ENCODE data around the gene TCP11X1.
"Not testable (repeated sequence)": the region's sequence is repeated elsewhere in the genome, so short reads cannot be mapped to it uniquely, and the experiment has no call there.

Gene TCP11X1

DNA sequence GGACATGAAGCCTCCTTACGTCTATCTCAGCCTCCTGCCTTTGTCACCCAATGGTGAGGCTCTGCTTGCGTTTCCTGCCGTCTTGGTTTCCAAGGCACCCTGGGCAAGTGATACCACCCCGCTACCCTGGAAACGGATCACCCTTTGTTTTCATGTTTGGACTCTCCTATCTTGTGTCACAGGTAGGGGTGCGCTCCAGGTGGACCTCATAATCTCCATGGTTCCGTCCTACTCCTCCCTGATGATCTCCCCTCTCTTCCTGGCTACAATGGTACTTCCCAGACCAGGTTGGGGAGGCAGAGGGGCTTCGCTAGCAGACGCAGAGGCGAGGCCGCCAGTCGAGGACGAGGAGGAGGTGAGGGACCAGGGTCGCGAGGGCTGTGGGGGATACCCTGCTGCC lies at the start of gene TCP11X1:
Gene TCP11X1 (plus strand): TSS at position 316 of the 400 bp plus-strand sequence.
- DNase-seq, result not testable (repeated sequence)

DNA sequence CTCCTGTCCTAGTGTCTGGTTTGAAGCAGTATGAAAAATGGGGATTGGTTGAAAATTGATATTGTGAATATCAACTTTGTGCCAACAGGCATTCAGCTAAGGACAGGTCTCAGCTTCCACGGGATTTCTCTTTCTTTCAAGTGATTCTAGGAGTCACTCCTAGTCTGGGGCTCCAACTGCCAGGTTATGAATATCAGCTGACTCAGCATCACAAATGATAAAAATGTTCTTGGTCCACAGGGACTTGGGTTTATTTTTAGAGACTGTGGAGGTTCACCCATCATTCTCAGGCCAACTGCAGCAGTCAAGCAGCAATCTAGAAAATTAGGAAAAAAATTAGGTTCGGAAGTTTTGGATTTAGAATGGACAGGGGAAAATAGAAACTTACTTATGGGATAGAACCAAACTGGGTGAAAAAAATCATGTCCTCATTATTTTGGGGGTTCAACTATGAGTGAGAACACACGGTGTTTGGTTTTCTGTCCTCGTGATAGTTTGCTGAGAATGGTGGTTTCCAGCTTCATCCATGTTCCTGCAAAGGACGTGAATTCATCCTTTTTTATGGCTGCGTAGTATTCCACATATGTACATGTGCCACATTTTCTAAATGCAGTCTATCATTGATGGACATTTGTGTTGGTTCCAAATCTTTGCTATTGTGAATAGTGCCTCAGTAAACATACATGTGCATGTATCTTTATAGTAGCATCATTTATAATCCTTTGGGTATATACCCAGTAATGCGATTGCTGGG lies 29.0 kb upstream of the TCP11X1 start:
- DNase-seq, result no peak

DNA sequence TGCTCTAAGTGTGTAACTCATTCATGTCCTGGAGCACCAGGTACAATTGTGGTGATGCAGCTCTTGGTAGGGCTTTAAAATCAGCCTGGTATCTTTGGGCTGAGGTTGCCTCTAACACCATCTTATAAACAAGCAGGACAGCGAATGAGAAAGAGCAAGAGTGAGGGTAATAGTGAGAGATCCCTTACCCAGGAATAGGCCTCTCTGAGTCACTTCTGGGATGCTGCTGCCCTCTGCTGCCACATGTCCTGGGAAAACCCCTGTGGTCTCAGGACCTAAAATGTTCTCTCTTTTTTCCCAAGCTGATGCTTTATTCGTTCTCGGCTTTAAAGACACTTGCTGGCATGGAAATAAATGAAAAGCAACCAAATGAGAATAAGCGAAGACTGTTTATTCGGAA lies 7.2 kb upstream of the TCP11X1 start:
- not testable (repeated sequence) for DNase-seq

DNA sequence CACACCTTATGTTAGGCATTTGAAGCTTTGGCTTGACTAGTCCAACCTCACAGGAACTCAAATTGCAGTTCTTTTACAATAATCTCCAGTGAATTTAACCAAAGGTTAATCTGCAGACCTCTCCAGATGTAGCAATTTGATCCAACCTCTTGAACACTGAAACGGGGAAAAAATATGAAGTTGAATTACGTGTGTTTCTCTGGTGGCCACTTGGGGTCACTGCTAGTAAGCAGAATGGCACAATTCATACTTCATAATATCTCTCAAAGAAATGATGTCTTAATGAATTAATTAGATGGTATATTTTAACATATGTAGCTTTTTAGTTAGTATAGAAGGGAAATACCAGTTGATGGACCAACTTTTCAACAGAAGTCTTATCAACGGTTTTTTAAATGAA lies 1.4 kb downstream of the TCP11X1 start:
- DNase-seq, result not testable (repeated sequence)

DNA sequence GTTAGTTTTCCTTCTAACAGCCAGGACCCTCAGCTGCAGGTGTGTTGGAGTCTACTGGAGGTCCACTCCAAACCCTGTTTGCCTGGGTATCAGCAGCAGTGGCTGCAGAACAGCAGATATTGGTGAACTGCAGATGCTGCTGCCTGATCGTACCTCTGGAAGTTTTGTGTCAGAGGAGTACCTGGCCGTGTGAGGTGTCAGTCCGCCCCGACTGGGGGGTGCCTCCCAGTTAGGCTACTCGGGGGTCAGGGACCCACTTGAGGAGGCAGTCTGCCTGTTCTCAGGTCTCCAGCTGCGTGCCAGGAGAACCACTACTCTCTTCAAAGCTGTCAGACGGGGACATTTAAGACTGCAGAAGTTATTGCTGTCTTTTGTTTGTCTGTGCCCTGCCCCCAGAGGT lies 20.6 kb downstream of the TCP11X1 start:
- DNase-seq, result not testable (repeated sequence)

DNA sequence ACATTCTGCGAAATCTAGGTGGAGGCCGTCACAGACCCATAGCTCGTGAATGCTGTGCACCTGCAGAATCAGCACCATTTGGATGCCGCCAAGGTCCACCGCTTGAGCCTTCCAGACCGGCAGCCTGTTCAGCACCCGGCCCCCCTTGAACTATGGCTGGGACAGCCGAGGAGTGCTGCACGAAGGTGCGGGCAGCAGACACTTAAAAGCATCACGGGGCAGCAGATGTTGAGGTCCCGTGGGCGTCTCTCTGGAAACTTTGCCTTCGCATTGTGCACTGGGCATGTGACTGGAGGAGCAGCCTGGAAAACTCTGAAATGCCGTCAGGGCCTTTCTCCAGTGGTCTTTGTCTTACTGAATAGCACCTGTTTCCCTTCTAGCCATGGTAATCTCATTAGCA lies 25.2 kb downstream of the TCP11X1 start:
- not testable (repeated sequence) for DNase-seq

DNA sequence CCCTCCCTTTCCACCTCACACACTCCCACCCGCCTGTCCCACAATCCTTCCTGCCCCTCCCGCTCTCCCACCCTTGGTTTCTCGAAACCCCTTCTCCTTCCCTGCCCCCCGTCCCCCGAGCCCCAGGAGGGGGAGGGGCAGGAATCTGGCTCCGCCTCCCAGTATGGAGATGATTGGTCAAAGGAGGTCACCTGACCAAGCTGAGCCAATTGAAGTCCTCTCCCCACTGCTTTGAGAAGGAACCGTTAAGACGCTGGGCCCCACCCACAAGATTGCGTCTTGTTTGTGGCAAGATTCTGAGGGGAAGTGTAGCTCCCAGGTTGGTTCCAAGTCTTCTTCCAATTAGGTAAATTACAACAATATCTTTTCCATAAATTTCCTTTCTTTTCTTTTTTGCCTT lies 31.8 kb downstream of the TCP11X1 start, which contains the start of gene NXF2:
Gene NXF2 (plus strand): TSS at position 275 of the 400 bp plus-strand sequence. CDS start 59,912 bp downstream, outside the sequence.
- DNase-seq, result not testable (repeated sequence)

DNA sequence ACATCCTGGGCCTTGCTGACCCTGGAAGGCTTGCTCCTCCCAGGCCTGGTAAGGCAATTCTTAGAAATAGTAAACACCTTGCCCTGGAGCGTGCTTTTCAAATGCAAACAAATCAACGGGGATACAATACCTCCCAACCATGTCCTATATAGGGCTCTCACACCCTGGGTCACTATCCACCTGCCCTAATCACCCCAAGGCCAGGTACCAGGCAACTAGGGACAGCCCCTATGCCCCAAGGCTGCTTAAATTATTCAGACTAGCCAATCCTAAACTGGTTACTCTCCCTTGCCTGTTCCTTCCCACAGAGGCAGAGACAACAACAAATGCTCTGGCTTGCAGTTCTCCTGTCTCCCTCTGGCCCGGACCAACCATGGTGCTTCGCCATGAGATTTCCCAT lies 57.1 kb downstream of the TCP11X1 start:
- not testable (repeated sequence) for DNase-seq

Data from activated effector memory CD4-positive, alpha-beta T cell treated with Interleukin-2 at 50 U/mL for 16 hours (primary cell).